ENCODE data around the gene EEF1E1. TPM values are rescaled to one million over a fixed set of nuclear protein-coding genes. Genes with fewer than 3 reads are reported as not detected.

The EEF1E1 gene
- total and polyA plus RNA-seq, 9 of the 15 experiments (the other 6 are each of a cell fraction or from before 2014, with no cell fraction given): 135 to 1,355 (median 327) TPM

DNA sequence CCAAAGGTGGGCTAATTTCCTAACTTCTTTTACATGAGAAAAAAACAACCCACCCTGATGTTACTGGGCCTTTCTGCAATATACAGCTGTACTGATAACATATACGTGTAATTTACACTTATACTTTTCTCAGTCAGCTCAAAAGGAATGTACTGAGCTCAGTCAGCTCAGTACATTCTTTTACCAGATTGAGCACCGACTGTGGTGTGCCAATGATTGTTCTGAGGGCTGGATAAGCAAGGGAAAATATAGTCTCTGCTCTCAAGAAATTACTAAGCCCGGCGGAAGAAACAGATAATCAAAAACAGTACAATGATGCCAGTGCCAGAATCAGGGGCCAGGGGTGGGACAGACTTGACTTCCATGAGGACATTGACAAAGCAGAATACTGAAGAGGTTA is 28.1 kb downstream of the EEF1E1 start (continued):
- TF ChIP-seq IRF2 (CRISPR knock-in tag; IDR thresholded peaks at IDR 0.05) (no peak), XRCC4 (IDR thresholded peaks at IDR 0.05; ENCODE audit: extremely low read depth, insufficient read depth, insufficient read length) (no peak), MYC (IDR thresholded peaks at IDR 0.05; ENCODE audit: low read depth, low read length) (no peak), MYC (CRISPR knock-in tag; IDR thresholded peaks at IDR 0.05; ENCODE audit: borderline replicate concordance, low read depth) (no peak), HDAC1 (IDR thresholded peaks at IDR 0.05) (no peak)
- TF ChIP-seq, protein P1, sequence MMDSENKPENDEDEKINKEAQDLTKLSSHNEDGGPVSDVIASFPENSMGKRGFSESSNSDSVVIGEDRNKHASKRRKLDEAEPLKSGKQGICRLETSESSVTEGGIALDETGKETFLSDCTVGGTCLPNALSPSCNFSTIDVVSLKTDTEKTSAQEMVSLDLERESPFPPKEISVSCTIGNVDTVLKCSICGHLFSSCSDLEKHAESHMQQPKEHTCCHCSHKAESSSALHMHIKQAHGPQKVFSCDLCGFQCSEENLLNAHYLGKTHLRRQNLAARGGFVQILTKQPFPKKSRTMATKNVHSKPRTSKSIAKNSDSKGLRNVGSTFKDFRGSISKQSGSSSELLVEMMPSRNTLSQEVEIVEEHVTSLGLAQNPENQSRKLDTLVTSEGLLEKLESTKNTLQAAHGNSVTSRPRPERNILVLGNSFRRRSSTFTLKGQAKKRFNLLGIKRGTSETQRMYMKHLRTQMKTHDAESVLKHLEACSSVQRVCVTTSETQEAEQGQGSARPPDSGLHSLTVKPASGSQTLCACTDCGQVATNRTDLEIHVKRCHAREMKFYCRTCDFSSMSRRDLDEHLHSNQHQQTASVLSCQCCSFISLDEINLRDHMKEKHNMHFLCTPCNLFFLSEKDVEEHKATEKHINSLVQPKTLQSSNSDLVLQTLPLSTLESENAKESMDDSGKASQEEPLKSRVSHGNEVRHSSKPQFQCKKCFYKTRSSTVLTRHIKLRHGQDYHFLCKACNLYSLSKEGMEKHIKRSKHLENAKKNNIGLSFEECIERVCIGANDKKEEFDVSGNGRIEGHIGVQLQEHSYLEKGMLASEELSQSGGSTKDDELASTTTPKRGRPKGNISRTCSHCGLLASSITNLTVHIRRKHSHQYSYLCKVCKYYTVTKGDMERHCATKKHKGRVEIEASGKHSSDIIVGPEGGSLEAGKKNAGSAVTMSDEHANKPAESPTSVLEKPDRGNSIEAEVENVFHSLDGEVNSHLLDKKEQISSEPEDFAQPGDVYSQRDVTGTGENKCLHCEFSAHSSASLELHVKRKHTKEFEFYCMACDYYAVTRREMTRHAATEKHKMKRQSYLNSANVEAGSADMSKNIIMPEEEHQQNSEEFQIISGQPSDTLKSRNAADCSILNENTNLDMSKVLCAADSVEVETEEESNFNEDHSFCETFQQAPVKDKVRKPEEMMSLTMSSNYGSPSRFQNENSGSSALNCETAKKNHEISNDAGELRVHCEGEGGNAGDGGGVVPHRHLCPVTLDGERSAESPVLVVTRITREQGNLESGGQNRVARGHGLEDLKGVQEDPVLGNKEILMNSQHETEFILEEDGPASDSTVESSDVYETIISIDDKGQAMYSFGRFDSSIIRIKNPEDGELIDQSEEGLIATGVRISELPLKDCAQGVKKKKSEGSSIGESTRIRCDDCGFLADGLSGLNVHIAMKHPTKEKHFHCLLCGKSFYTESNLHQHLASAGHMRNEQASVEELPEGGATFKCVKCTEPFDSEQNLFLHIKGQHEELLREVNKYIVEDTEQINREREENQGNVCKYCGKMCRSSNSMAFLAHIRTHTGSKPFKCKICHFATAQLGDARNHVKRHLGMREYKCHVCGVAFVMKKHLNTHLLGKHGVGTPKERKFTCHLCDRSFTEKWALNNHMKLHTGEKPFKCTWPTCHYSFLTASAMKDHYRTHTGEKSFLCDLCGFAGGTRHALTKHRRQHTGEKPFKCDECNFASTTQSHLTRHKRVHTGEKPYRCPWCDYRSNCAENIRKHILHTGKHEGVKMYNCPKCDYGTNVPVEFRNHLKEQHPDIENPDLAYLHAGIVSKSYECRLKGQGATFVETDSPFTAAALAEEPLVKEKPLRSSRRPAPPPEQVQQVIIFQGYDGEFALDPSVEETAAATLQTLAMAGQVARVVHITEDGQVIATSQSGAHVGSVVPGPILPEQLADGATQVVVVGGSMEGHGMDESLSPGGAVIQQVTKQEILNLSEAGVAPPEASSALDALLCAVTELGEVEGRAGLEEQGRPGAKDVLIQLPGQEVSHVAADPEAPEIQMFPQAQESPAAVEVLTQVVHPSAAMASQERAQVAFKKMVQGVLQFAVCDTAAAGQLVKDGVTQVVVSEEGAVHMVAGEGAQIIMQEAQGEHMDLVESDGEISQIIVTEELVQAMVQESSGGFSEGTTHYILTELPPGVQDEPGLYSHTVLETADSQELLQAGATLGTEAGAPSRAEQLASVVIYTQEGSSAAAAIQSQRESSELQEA (IDR thresholded peaks at IDR 0.05; ENCODE audit: low read depth): no peak
